Stimulated activated CD4-positive, alpha-beta T cell treated with anti-CD3 and anti-CD28 coated beads, Interleukin-2, amount 100 ng/mL, for 24 hours (primary cell): ENCODE measurements around the gene DAO.
A peak's percentile ranks its signal among the peaks of the same experiment; 100 is the strongest.
"Not testable (repeated sequence)": the region's sequence is repeated elsewhere in the genome, so short reads cannot be mapped to it uniquely, and the experiment has no call there.

Experiments
- DNase-seq, 2 donors: peaks; one replicate each; pipeline ENCODE4 v3.0.0-alpha.2; 2020

The DAO gene

DNA sequence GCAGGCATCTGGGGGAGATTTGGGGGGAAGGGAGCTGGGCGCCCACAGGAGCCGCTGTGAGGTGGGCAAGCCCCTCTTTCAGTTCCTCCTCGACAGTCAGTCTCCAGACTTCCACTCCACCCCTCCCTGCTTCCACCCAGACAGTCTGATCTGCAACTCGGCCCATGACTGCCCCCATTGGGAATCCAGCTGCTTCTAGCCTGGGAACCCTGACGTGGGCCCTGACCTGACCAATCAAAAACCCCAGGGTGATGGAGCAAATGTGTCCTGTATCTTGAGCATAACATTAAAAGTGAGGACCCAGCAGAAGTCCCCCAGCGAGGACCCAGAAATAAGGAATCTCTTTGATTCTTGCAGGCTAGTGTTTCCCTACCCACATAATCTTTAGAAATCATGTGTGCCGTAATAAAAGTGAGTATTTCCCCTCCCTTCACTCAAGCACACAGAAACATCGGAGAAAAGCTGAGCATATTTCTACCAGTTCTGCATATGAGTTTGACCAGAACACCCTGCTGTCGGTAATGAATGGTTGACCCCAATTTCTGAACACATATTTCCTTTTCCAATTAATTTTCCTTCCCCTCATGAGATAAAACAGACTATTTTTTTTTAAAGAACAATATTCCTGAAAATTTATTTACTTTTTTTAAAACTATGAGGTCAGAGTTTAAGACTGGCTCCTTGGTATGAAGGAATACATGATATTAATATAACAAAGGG is 28.9 kb upstream of the DAO start:
- DNase-seq = no peak

DNA sequence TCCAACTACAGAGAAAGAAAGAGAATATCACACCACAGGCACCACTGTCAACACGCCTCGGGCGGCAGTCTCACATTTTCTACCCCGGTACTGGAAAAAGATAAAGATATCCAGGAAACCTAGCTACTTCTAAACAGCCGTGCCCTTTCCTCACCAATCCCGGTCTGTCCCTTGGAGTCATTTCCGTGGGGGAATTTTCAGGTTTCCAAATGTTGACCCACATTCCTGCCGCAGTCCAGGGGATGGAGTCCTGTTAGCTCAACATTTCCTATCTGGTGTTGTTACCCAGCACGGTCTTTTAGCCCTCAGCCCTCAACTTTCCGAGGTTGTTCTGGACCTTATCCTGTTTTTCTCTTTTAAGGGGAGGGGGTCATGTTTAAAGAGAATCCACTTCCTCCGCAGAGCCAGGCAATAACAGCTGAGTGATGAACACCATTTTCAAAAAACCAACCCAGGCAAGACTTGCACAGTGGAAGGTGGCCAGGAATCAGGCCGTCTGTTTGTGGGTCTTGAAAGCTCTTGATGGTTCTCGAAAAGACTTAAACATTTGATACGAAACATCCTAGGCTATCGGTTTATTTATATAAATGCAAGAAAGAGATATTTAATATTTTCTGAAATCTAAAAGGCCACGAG is 27.1 kb upstream of the DAO start:
- DNase-seq = no peak

GRCh38 chr12:108853426-108853825 is 26.5 kb upstream of the DAO start:
- no peak for DNase-seq

DNA sequence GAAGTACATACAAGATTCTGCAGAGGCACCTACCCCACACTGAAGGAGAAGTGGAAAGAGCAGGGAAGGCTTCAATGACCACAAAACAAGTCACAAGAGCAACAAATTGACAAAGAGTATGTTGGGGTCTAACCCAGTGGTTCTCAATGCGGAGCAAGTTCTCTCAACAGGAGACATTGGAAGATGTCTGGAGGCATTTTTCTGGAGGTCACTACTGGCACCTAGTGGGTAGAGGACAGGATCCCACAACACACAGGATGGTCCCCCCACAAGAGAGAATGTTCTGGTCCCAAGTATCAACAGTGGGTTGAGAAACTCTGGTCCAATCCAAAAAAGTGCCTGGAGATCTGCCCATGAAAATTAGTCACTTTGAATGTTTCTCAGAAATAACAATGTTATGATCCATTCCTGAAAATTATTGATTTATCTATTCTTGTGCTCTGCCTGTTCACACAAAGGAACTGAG is 25.9 kb upstream of the DAO start:
- no peak for DNase-seq

- DNase-seq = no peak
These were observed 25.2 kb upstream of the DAO start for GRCh38 chr12:108854451-108855283.

- DNase-seq = no peak
These were observed 24.4 kb upstream of the DAO start for GRCh38 chr12:108855284-108856169.

DNA sequence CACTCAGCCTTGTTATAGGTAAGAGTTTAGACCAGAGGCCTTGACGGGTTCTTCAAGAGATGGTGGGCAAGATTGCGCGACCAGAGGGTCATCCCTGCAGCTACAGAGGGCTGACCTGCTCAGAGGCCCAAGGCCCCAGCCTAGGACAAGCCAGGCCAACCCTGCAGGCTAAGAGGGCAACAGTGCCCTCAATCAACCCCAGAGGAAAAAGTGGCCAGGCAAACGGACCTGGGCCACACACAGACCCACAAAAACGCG is 23.8 kb upstream of the DAO start:
- no peak for DNase-seq

- DNase-seq = peak; percentile 70 to 75
These were observed 23.3 kb upstream of the DAO start for GRCh38 chr12:108856428-108857157.

DNA sequence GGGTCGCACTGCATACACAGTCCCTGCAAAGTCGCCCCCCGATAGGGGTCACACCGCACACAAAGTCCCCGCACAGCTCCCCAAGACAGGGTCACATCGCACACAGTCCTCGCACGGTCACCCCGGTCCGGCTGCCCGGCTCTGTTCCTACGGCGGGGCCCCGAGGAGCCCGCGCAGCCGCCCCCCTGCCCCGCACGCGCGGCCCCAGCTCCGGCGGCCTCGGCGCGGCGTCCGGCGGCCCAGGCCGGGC is 22.8 kb upstream of the DAO start:
- DNase-seq = no peak

GRCh38 chr12:108858311-108859074 is 21.4 kb upstream of the DAO start:
- no peak for DNase-seq

DNA sequence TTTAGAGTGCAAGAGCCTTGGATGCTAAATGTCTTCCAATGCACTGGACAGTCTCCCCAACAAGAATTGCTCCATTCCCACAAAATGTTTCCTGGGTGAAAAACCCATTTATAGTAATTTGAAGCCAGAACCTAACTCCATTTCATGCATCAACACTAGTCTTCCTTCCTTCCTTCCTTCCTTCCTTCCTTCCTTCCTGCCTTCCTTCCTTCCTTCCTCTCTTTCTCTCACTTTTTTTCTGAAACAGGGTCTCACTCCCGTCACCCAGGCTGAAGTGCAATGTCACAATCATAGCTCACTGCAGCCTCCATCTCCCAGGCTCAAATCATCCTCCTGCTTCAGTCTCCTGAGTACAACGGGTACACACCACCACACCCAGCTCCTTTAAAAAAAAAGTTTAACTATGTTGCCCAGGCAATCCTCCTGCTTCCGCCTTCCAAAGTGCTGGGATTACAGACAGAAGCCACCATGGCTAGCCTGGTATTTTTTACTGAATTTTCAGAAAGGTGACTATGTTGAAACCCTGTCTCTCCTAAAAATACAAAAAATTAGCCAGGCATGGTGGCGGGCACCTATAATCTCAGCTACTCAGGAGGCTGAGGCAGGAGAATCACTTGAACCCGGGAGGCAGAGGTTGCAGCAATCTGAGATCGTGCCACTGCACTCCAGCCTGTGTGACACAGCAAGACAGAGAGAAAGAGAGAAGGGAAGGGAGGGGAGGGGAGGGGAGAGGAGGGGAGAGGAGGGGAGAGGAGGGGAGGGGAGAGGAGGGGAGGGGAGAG is 20.6 kb upstream of the DAO start:
- DNase-seq = not testable (repeated sequence)

GRCh38 chr12:108859923-108860291 is 20.0 kb upstream of the DAO start:
- no peak for DNase-seq

GRCh38 chr12:108860443-108860842 is 19.4 kb upstream of the DAO start:
- no peak for DNase-seq

DNA sequence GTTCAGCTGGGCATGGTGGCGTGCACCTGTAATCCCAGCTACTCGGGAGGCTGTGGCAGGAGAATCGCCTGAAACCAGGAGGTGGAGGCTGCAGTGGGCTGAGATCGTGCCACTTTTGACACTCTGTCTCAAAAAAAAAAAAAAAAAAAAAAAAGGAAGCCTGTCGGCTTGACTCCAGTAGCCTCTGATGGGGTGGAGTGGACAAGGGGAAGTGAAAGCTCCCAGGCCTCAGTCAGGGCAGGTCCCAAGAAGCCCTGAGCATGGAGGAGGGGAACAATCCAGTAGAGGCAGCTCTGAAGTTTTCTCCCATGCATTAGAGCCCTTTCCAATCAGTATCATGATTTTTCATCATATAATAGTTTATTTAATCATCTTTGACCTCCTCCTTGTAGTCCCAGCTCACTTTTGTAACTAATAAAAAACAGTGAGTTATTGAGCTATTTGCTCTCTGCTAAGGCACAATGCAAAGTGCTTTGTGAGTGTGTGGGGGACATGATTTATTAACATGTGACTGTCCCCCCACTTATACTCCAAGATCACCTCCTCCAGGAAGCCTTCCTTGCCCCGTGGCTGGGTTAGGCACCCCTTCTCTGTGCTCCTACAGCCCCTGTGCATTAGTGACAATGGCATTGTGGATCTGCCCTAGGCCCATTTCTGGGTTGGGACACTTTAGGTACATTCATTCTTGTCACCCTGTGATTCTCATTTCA is 17.9 kb upstream of the DAO start:
- no peak for DNase-seq

- DNase-seq = no peak
These were observed 17.3 kb upstream of the DAO start for GRCh38 chr12:108862588-108862959.

GRCh38 chr12:108865169-108865568 is 14.7 kb upstream of the DAO start:
- DNase-seq = no peak

- DNase-seq = not testable (repeated sequence)
These were observed 13.8 kb upstream of the DAO start for GRCh38 chr12:108866083-108866482.

DNA sequence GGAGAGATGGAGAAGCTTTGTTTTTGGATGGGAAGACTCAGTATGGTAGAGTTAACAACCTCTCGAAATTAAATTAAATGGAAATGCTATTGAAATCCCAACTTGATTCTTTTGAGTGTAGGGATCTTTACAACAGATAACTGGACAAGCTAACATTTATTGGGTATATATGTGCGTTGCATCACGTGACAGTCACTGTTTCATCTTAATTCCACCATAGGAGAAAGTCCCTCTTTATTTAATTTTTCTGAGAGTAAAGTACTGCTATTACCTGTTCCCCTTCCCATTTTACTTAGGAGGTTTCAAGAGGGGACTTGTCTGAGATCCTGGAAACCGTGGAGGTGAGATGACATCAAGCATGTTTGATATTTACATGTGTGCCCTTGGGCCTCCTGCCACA is 11.1 kb upstream of the DAO start:
- DNase-seq = no peak

- DNase-seq = no peak
These were observed 4.6 kb upstream of the DAO start for GRCh38 chr12:108875280-108875679.

GRCh38 chr12:108875682-108876361 is 4.1 kb upstream of the DAO start:
- DNase-seq = no peak
